GM21381 (cell line): ENCODE results near the gene CDH4.

Experiments used
- ATAC-seq: cut with Tn5 transposase; IDR thresholded peaks from one replicate; pipeline ENCODE4 v1.9.1; 2021; ENCODE audit warnings: mild to moderate bottlenecking, moderate library complexity; ENCODE audit not compliant: unreplicated experiment

The CDH4 gene

DNA sequence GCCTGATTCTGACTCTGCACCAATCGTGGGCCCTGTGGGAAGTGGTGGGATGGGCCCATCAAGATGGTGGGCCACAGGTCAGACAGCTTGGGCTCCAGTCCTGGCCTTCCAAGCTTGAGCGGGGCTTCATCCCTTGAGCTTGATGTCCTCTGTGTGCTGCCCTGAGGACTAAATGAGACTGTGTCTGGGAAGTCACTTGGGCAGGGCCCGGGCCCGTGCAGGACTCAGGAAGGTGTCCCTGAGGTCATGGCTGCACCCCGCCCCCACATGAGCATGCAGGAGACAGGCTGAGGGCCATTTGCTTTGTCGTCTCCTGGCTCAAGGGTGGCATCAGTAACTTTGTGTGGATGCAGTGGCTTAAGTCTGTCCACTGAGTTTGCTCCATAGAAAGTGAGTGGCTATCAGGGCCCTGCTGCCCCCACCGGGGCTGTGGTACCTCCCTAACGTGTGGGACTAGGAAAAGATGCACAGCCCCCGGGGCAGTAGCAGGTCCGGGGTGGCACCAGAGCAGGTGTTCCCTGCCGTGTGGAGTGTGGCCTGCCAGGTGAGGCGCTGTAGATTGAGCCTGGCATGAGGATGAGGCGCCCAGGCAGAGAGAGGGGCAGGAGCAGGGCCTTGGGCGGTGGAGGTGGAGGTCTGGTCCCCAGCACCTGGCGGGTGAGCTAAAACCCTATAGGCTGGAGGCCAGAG is 515.0 kb downstream of the CDH4 start:
- ATAC-seq, result no peak

DNA sequence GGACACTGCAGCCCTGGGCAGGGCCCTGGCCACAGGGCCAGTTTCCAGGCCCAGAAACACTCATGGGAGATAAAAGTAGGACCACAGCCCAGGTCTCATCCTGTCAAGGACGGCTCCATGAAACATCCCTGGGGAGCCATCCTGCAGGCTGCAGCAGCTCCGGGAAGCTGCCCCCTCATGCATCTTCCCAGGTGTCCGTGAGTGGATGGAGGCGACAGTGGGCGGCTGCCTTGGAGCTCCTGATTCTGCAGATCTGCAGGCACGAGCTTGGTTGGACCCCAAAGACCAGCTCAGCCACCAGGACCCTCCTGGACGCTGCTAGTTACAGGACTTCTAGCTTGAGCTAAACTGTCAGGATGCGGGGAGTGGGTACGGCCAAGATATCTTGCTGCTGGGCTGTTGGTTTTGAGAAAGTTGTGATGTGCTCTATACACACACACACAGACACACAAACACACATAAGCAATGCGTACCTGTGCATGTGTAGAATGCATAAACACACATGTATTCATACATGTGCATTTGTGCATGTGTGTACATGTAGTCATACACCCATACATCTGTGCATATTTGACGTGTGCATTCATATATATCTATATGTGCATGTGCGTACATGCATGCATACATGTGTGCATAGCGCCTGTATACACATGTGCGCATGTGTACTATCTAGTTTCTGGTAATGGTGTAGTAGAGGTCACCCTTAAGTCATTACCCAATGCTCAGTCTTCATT is 515.9 kb downstream of the CDH4 start:
- ATAC-seq, result no peak

DNA sequence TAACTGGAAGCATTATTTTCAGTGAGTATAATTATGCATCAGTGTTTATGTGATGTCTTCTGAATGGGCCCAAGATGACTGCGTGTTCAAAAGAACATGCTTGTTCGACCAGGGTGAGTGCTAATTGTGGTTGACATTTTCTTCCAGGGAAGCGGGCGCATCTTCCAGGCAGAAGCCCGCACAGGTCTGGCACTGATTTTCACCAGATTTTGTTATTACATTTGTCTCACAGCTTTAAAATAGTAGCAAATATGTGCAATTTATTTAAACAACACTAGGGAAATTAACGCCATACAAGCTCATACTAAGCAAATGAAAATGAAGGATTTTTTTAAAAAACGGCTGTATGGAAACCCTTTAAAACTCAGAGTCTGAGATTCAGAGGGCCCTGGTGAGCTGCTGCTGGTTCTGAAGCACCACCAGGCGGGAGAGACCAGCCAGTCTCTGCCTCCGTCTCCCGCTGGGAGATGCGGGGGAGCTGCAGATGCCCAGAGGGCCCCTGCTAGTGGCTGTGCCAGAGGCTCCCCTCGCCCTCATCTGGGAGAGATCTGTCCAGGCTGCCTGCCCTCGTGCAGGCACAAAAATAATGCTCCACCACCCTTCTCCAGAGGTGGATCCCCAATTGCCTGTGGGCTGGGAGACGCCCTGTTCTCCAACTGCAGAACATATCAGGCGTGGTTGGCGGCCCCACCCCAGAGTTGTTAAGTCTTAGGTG is 516.7 kb downstream of the CDH4 start:
- ATAC-seq, result no peak

DNA sequence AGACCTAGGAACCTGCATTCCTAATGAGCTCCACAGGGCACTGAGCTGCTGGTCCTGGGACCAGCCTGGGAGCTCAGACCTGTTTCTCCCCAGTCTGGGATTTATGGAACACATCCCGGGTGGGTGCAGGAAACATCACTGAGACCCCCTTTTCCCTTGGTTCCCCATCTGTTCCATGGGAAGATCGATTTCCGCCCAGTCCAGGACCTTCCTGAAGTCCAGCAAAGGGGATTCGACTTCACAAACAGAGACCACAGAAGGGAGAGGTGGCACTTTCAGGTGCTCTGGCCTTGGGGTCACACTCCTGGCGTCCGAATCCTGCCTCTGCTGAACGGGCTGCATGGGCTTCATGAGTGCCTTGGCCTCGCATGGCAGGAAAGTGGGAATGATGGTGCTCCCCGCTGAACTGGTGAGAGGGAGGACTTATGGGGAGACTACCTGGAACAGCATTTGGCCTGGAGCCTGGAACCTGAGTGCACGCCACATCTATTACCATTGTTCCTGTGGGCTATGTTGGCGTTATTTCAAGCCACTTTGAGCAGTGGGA is 517.3 kb downstream of the CDH4 start:
- ATAC-seq, result no peak

DNA sequence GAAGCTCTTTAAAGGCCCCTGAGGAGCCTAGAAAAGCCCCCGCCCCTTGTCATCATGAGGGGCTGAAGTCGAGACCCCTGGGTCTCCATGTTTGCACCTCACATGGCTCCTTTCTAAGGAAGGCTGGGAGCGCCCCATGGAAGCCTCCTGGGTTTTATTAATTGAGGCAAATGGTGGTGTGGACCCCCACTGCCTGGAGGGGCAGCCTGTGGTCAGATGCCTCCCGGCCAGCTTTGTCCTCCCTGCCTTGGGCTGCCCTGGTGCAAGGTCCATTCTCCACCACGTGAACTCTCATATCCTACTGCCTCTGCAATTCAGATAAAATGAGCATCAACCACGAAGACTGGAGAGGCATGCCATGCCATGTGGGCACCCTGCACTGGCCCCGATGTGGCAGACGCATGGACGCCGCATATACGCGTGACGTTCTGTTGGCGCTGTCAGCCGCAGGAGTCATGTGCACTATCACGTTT is 518.1 kb downstream of the CDH4 start:
- ATAC-seq, result no peak

DNA sequence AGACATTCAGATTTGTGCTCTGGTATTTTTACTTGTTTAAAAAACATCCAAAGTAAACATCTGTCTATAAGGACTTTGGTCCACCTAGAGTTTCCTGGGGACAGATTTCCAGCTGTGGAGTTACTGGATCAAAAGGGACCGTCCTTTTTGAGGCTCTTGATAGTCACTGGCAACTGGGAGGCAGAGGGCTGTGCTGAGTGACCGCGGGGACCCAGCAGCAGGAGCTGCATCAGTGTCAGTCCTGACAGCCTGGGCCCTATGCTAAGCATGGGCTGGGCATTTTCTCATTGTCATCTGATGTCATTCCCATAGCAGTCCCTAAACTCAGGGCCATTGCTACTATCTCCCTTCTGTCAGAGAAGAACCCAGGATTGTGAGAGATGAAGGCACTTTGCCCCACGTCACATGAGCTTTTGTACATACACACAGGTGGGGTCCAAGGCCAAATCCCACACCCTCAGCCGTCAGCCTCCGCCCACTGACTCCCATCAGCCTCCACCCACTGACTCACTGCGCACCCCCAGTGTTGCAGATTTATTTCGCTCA is 519.8 kb downstream of the CDH4 start:
- no peak for ATAC-seq

DNA sequence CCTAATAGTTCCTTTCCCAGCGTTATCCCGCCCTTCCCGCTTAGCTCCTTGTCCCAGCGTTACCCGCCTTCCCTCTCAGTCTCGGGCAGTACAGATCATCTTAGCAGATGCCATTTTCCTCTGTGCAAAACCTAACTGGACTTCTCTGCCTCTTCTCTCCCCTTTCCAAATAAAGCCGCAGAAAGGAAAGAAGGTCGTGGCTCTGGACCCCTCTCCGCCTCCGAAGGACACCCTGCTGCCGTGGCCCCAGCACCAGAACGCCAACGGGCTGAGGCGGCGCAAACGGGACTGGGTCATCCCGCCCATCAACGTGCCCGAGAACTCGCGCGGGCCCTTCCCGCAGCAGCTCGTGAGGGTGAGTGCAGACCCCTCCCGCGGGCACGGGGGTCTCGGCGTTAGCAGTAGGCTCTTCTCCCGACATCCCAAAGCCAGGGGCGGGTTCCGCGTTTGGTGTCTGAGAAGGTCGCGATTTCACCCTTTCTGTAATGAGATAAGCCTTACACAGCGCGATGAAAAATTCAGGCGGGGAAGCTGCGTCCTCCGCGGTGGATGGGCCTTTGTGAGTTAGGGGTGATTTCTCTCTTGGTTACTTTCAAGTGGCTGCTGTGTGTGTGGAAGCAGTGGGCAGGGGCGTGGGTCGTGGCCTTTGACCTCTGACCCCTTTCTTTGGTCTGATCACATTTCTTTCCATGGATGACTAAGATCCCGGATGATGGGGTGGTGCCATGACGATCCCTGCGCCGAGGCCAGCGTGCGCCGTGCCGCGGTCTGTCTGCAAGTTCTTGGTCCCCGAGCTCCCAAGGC is 521.0 kb downstream of the CDH4 start:
- no peak for ATAC-seq

DNA sequence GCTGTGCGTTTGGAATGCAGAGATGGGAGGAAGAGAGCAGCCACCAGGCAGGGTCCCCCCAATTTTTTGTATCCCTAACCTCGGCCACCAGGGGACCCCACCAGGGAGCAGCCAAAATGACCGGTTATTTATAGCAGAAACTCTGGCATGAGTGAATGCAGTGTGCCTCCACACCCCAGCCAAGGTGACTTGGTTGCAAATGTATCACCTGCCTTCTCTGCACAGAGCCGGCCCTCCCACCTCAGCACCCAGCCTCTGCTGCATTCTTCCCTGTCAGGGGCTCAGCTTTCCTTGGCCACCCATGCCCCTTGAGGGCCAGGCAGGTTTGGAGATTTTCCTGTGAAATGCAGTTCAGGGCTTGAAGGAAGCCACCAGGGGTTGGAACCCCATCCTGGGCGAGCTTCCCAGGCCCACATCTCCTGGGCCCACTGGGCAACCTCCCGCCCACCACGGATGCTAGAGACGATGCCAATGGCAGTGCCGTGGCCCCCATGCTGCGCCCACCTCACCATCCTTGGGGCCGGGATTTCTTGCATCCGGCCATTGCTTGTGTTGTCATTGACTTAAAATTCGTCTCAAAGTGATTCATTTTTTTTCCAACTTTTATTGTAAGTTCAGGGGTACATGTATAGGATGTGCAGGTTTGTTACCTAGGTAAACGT is 522.0 kb downstream of the CDH4 start:
- no peak for ATAC-seq

DNA sequence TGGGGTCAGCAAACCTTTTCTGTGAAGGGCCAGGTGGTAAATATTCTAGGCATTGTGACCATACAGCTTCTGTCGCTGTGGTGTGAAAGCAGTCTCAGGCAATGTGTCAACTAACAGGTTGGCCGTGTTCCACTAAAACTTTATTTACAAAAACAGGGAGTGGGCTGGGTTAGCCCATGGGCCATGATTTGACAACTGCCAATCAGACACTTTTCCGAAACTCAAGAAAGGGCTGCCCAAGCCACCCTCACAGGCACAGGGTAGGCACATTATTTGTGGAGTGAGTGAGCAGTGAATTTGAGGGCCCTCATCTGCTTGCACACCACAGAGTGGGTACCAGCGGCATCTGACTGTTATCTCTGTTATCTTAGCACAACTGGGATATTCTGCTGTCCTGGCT is 523.4 kb downstream of the CDH4 start:
- no peak for ATAC-seq

DNA sequence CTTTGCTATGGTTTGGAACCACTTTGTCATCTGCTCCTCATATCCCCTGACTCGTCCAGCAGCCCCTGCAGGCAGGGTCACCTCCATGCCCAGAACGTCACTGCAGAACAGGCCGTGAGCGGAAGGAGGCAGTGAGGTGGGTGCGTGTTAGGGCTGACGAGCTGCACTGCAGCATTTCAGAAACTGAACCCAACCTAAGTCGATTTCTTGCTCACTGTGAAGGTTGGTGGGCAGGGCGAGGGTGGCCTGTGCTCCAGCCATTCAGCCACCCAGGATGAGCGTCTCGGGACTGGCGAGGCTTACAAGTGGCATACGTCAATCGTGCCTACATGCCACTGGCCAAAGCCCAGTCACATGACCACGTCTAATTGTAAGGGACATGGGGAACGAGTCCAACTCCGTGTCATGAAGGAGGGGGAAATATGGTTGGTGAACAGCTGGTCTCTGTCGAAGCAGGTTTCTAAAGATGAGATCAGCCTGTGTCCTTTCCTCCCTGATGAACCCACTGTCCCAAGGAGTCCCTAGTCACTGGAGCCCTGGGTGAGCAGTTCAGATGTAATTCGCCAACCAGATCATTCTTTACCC is 524.5 kb downstream of the CDH4 start:
- no peak for ATAC-seq

DNA sequence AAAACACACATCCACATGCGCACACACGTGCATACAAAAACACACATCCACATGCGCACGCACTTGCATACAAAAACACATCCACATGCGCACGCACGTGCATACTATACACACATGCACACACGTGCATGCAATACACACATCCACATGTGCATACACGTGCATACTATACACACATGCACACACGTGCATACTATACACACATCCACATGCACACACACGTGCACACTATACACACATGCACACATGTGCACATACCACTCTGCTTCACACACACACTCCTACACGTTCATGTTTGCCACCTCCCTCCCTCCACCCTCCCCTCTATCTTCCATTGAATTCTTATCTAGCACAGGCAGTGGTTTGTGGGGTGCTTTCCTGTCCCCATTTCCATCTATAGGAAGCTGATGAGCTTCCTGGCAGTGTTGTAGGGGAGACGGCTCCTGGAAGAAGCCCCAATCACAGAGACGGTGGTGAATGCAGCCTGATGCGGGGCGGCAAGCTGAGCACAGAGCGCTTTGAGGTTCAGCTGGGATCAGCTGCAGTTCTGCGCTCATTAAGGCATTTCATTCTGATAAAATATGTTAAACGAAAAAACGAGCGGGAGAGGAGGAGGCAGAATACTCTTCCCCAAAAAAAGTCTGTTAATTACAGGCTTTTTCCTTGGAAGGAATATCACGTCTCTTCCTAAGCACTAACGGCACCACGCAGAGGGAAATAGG is 525.9 kb downstream of the CDH4 start:
- no peak for ATAC-seq

DNA sequence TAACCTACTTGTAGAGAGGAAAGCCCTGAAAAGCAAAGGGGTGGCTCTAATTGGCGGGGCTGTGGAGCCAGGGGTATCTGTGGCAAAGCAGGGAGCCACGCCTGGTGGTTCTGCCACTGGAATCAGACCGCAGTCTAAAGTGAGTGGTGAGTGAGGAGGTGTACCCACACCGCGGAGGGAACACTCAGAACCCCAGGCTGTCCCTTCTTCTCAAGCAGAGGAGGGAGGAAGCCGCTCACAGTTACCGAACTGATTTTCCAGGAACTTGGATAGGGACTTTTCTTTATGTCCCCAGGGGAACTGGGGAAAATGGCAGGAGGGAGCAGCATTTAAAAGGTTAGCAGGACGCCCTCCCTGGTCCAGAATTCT is 526.4 kb downstream of the CDH4 start:
- ATAC-seq, result no peak

DNA sequence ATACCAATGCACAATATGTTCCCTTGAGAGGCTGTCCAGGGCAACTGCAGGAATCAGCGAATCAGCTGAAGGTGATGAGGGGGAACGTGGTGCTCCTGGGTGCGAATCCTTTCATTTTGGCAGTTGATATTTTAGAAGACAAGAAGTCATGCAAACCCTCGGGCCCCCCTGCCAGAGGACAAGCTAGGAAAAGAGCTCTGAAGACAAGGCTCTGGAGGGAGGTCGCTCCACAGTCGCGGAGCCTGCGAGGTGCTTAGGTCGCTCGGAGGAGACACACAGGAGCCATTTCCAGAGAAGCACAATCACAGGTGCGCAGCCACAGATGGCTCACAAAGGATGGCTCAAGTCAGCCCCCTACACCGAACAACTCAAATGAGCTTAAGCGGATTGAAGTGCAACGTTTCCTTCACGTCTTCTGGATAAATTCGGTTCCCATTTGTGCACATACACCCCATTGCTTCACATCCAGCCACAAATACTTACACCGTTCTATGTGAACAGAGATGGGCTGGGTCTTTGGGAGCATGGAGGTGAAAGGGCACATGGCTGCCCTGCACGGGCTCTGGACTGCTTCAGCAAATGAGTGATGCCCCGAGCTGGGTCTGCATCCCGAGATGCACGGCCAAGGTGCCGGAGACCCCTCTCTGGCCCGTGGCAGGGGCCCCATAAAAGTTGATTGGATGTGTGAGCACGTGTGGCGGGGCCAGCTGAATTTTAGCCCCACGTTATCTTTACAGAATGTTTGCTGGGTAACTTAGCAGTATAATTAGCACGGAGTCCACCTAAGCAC is 527.3 kb downstream of the CDH4 start:
- ATAC-seq, result no peak

DNA sequence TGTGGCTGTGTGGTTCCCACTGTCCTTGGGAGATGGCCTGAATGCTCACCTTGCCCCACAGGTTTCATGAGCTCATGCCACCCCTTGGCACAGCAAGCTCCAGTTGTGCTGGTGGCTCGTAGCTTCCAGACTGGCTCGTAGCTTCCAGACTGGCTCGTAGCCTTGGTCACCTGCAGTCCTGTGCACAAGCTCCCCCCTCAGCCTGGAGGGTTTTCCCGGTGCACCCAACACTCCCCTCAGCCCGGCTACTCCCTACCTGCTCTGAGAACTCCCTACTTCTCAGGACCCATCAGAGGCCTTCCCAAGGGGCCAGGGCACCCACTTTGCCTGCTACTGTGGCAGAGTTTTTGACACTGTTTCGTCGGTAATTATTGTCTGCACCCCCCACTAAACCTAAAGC is 528.0 kb downstream of the CDH4 start:
- ATAC-seq, result no peak

DNA sequence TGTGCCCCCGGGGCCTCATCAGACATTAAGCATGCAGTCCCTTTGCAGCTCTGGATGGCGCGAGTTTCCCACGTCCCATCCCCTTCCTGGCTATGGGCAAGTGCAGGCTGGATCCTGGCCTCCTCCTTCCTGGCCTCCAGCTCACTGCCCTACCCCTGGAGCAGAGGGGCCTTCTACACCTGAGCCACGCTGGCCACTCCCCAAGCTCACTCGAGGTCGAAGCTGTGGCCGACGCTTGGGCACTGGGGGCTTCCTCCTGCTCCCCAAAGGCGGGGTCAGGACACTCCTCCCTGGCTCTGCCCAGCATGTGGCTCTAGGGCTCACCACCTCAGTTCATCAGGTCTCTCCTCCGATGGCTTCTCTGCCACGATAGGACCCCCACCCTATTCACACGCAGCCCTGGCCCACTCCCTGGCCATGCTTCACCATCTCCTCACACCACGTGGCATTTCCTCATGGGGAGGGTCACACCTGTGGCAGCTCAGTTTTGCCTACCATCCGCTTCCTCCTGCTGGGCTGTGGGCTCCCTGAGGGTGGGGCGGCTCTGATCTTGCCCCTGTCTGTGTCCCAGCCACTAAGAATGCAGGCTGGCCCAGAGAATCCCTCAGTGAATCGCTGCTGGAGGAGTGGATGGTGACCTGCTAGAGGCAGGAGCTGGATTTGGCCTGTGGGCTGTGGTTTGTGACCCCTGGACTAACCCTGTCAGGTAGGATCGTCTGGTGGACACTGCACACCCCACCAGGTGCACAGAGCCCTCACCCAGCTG is 532.9 kb downstream of the CDH4 start:
- no peak for ATAC-seq

DNA sequence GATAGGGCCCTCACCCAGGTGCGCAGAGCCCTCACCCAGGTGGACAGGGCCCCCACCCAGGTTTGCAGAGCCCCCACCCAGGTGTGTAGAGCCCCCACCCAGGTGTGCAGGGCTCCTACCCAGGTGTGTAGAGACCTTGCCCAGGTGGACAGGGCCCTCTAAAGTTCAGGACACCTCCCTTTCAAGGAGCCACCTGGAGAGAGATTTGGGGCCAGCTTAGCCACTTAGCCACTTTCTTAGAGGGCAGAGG is 533.4 kb downstream of the CDH4 start:
- no peak for ATAC-seq

DNA sequence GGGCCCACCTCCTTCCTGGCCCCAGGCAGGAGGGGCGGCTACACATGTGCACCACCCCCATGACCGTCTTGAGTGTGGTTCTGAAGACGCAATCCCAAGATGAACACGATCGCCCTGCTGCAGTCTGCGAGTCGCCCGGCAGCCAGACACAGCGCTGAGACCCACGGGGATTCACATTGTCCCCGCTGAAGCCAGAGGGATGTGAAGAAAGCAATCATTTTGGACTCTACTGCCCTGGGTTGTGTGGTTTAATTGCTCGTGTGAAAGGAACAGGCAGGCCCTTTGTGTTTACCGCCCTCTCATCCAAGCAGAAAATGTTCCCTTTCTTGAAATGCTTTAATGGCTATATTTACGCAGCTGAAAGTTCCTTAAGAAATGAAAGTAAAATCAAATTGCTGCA is 534.2 kb downstream of the CDH4 start:
- ATAC-seq, result no peak

DNA sequence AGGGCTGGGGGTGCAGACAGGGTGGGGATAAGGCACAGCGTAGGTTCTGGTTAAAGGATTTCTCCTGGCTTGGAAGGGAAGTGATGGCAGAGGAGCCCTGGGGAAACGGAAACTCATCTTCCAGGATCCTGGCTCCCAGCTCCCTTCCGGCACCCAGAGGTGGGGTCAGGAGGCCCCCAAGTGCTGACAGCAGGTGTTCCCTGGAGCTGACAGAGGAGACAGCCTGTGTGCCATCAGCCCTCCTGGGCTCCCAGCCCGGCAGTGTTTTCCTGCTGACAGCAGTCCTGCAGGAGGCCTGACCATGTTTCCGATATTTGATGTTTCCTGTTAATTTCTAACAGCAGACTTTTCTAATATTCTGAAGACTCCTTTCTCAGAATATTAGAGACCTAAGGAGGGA is 536.3 kb downstream of the CDH4 start:
- no peak for ATAC-seq
